Measurements from ENCODE around the gene LSMEM2. TPM values are rescaled to one million over a fixed set of nuclear protein-coding genes. Genes with fewer than 3 reads are reported as not detected.

The LSMEM2 gene
- total RNA-seq, 1 donor from 2014 or later: not detected

DNA sequence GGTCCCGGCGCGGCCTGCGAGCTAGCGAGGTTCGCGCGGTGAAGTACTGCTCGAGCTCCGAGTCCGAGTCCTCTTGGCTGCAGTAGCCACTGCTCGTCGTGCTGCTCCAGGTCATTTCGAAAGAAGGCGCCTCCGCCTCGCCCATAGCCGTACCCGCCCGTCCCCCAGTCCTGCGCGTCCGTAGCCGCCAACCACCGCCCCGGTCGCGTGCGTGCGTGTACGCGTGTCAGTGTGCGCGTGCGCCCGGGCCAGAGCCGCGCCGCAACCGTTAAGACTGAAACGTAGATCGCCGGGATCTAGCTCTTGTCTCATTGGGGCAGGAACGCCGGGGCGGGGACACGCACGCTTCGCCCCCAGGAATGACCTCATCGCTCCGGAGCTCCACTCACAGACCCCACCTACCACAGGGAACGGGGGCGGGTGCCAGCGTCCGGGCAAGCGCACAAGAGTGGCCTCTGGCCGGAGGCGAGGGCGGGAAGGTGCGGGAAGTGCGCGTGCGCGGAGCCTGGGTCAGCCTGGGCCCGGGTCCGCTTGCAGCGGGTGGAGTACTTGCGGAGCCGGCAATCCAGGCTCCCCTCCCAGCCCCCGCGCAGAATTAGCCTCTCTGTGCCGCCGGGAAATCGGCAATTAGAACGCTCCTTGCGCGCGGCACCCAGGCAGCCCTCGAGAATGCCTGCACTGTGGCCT, 58.4 kb downstream of the LSMEM2 start:
- peak overlapping the region; percentile 98 for H3K27ac Mint-ChIP-seq (ENCODE audit: unreplicated experiment)
- peak; percentile 100 for DNase-seq (ENCODE audit: low spot score)
- peaks cover 55% of the 10 kb centered on the region for H3K4me1 Mint-ChIP-seq (ENCODE audit: low read depth)
- no peaks in the 10 kb centered on the region for H3K9me3 Mint-ChIP-seq (ENCODE audit: low read depth)
- H3K4me3 Mint-ChIP-seq (ENCODE audit: unreplicated experiment): peak overlapping the region; percentile 98
- H3K27me3 Mint-ChIP-seq (ENCODE audit: low read depth): no peaks in the 10 kb centered on the region
- H3K36me3 Mint-ChIP-seq (ENCODE audit: low read depth): no peaks in the 10 kb centered on the region
- TF ChIP-seq, protein P1, sequence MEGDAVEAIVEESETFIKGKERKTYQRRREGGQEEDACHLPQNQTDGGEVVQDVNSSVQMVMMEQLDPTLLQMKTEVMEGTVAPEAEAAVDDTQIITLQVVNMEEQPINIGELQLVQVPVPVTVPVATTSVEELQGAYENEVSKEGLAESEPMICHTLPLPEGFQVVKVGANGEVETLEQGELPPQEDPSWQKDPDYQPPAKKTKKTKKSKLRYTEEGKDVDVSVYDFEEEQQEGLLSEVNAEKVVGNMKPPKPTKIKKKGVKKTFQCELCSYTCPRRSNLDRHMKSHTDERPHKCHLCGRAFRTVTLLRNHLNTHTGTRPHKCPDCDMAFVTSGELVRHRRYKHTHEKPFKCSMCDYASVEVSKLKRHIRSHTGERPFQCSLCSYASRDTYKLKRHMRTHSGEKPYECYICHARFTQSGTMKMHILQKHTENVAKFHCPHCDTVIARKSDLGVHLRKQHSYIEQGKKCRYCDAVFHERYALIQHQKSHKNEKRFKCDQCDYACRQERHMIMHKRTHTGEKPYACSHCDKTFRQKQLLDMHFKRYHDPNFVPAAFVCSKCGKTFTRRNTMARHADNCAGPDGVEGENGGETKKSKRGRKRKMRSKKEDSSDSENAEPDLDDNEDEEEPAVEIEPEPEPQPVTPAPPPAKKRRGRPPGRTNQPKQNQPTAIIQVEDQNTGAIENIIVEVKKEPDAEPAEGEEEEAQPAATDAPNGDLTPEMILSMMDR (IDR thresholded peaks at IDR 0.05): no peak

Other genes starting within 250 kb of the LSMEM2 start
- gene RBM5, start 190.2 kb upstream of the LSMEM2 start, total RNA-seq: 119 to 147 TPM (median 127 TPM) in 3 replicates
- 18.7 to 37.5 TPM (median 36.7 TPM) in 3 replicates for gene SEMA3F, start 123.8 kb upstream of the LSMEM2 start, total RNA-seq
- gene GNAT1, start 87.5 kb upstream of the LSMEM2 start, total RNA-seq: not detected in 3 replicates
- gene SLC38A3, start 73.8 kb upstream of the LSMEM2 start, total RNA-seq: 1.00 to 1.9 TPM (median 1.2 TPM) in 3 replicates
- gene GNAI2, start 42.9 kb upstream of the LSMEM2 start, total RNA-seq: 388 to 444 TPM (median 443 TPM) in 3 replicates
- 9.6 to 16.4 TPM (median 14.9 TPM) in 3 replicates for gene SEMA3B, start 9.9 kb upstream of the LSMEM2 start, total RNA-seq
- 38.9 to 54.4 TPM (median 44.0 TPM) in 3 replicates for gene IFRD2, start 13.3 kb downstream of the LSMEM2 start, total RNA-seq
- gene HYAL3, start 20.3 kb downstream of the LSMEM2 start, total RNA-seq: 5.3 to 6.9 TPM (median 5.4 TPM) in 3 replicates
- gene NAA80, start 20.3 kb downstream of the LSMEM2 start, total RNA-seq: 10.9 to 16.0 TPM (median 12.9 TPM) in 3 replicates
- 0.22 to 0.65 TPM (median 0.26 TPM) in 3 replicates for gene HYAL1, start 24.5 kb downstream of the LSMEM2 start, total RNA-seq
- gene HYAL2, start 43.7 kb downstream of the LSMEM2 start, total RNA-seq: 31.3 to 37.0 TPM (median 36.8 TPM) in 3 replicates
- gene TUSC2, start 49.1 kb downstream of the LSMEM2 start, total RNA-seq: 15.3 to 18.6 TPM (median 17.0 TPM) in 3 replicates
- gene RASSF1, start 61.7 kb downstream of the LSMEM2 start, total RNA-seq: 17.3 to 22.4 TPM (median 21.8 TPM) in 3 replicates
- gene ZMYND10, start 66.6 kb downstream of the LSMEM2 start, total RNA-seq: 0.41 to 2.0 TPM (median 1.1 TPM) in 3 replicates
- 19.8 to 26.9 TPM (median 21.7 TPM) in 3 replicates for gene NPRL2, start 71.7 kb downstream of the LSMEM2 start, total RNA-seq
- 18.2 to 29.4 TPM (median 19.5 TPM) in 3 replicates for gene CYB561D2, start 71.8 kb downstream of the LSMEM2 start, total RNA-seq
- gene TMEM115, start 80.4 kb downstream of the LSMEM2 start, total RNA-seq: 45.8 to 51.8 TPM (median 50.4 TPM) in 3 replicates
- gene CACNA2D2, start 224.5 kb downstream of the LSMEM2 start, total RNA-seq: 0.34 to 0.46 TPM (median 0.40 TPM) in 3 replicates